Measurements from ENCODE around the gene POC1A. TPM values are rescaled to one million over a fixed set of nuclear protein-coding genes. Genes with fewer than 3 reads are reported as not detected.
"Not testable (repeated sequence)": the region's sequence is repeated elsewhere in the genome, so short reads cannot be mapped to it uniquely, and the experiment has no call there.

POC1A gene
- total RNA-seq, 1 donor from 2014 or later: 24.1 TPM

- Mint-ChIP-seq H3K4me1 (peaks cover 7% of the 10 kb centered on the region), H3K4me3 (no peak overlapping the region), H3K27ac (no peak overlapping the region), H3K27me3 (peaks cover 6% of the 10 kb centered on the region), H3K36me3 (ENCODE audit: low read depth) (peaks cover 12% of the 10 kb centered on the region), H3K9me3 (no peaks in the 10 kb centered on the region)
- intact Hi-C loops (cut with micrococcal nuclease): no loop called here
- DNase-seq: no peak
Measured at GRCh38 chr3:52044869-52045619, 109.2 kb downstream of the POC1A start.

GRCh38 chr3:52043750-52044149, 110.5 kb downstream of the POC1A start:
- DNase-seq: no peak
- Mint-ChIP-seq H3K4me3 (no peak overlapping the region), H3K9me3 (no peaks in the 10 kb centered on the region), H3K4me1 (peaks cover 2% of the 10 kb centered on the region), H3K27me3 (peaks cover 6% of the 10 kb centered on the region), H3K27ac (no peak overlapping the region), H3K36me3 (ENCODE audit: low read depth) (peaks cover 2% of the 10 kb centered on the region)
- intact Hi-C loops (cut with micrococcal nuclease): no loop called here

- H3K27me3 Mint-ChIP-seq; intact Hi-C loops (cut with micrococcal nuclease); H3K4me1 Mint-ChIP-seq; DNase-seq; H3K36me3 Mint-ChIP-seq (ENCODE audit: low read depth); H3K4me3 Mint-ChIP-seq; H3K9me3 Mint-ChIP-seq; H3K27ac Mint-ChIP-seq: not testable (repeated sequence)
Measured at GRCh38 chr3:52043039-52043438, 111.2 kb downstream of the POC1A start.

GRCh38 chr3:52041118-52041731, 113.0 kb downstream of the POC1A start:
- Mint-ChIP-seq H3K27me3 (peaks cover 6% of the 10 kb centered on the region), H3K4me3 (no peak overlapping the region), H3K27ac (no peak overlapping the region), H3K4me1 (peaks cover 2% of the 10 kb centered on the region), H3K36me3 (ENCODE audit: low read depth) (no peaks in the 10 kb centered on the region), H3K9me3 (no peaks in the 10 kb centered on the region)
- intact Hi-C loops (cut with micrococcal nuclease): no loop called here
- DNase-seq: no peak

- H3K36me3 Mint-ChIP-seq (ENCODE audit: low read depth): no peaks in the 10 kb centered on the region
- no peak for DNase-seq
- no peaks in the 10 kb centered on the region for H3K9me3 Mint-ChIP-seq
- H3K4me3 Mint-ChIP-seq: no peak overlapping the region
- H3K4me1 Mint-ChIP-seq: peaks cover 2% of the 10 kb centered on the region
- intact Hi-C loops (cut with micrococcal nuclease): no loop called here
- H3K27me3 Mint-ChIP-seq: peaks cover 6% of the 10 kb centered on the region
- no peak overlapping the region for H3K27ac Mint-ChIP-seq
Measured at GRCh38 chr3:52040600-52040999, 113.6 kb downstream of the POC1A start.

- intact Hi-C loops (cut with micrococcal nuclease): no loop called here
- Mint-ChIP-seq H3K4me1 (peaks cover 2% of the 10 kb centered on the region), H3K36me3 (ENCODE audit: low read depth) (no peaks in the 10 kb centered on the region)
Measured at GRCh38 chr3:52039846-52040245, 114.4 kb downstream of the POC1A start.

GRCh38 chr3:52039426-52039825, 114.8 kb downstream of the POC1A start:
- Mint-ChIP-seq H3K9me3 (no peaks in the 10 kb centered on the region), H3K27me3 (peaks cover 6% of the 10 kb centered on the region), H3K36me3 (ENCODE audit: low read depth) (no peaks in the 10 kb centered on the region), H3K4me3 (no peak overlapping the region), H3K4me1 (peaks cover 2% of the 10 kb centered on the region), H3K27ac (no peak overlapping the region)
- intact Hi-C loops (cut with micrococcal nuclease): no loop called here
- no peak for DNase-seq

More at GRCh38 chr3:52039846-52040245, 114.4 kb downstream of the POC1A start:
- DNase-seq: no peak
- Mint-ChIP-seq H3K4me3 (no peak overlapping the region), H3K27ac (no peak overlapping the region), H3K27me3 (peaks cover 6% of the 10 kb centered on the region), H3K9me3 (no peaks in the 10 kb centered on the region)

- Mint-ChIP-seq H3K36me3 (ENCODE audit: low read depth) (no peaks in the 10 kb centered on the region), H3K27me3 (peaks cover 6% of the 10 kb centered on the region), H3K4me3 (no peak overlapping the region), H3K4me1 (peaks cover 2% of the 10 kb centered on the region), H3K9me3 (no peaks in the 10 kb centered on the region), H3K27ac (no peak overlapping the region)
- DNase-seq: no peak
- intact Hi-C loops (cut with micrococcal nuclease): no loop called here
Measured at GRCh38 chr3:52038227-52038626, 116.0 kb downstream of the POC1A start.

- Mint-ChIP-seq H3K4me1 (peaks cover 2% of the 10 kb centered on the region), H3K4me3 (no peak overlapping the region), H3K27ac (no peak overlapping the region), H3K9me3 (no peaks in the 10 kb centered on the region), H3K27me3 (peaks cover 5% of the 10 kb centered on the region), H3K36me3 (ENCODE audit: low read depth) (no peaks in the 10 kb centered on the region)
- intact Hi-C loops (cut with micrococcal nuclease): no loop called here
- no peak for DNase-seq
Measured at GRCh38 chr3:52037291-52037690, 116.9 kb downstream of the POC1A start.

GRCh38 chr3:52036829-52037228, 117.4 kb downstream of the POC1A start:
- Mint-ChIP-seq H3K9me3 (no peaks in the 10 kb centered on the region), H3K27ac (no peak overlapping the region), H3K27me3 (peaks cover 2% of the 10 kb centered on the region), H3K4me1 (no peaks in the 10 kb centered on the region), H3K36me3 (ENCODE audit: low read depth) (no peaks in the 10 kb centered on the region), H3K4me3 (no peak overlapping the region)
- DNase-seq: peak; percentile 66
- intact Hi-C loops (cut with micrococcal nuclease): no loop called here

GRCh38 chr3:52036222-52036694, 118.0 kb downstream of the POC1A start:
- no peak overlapping the region for H3K4me3 Mint-ChIP-seq
- no peak overlapping the region for H3K27ac Mint-ChIP-seq
- H3K36me3 Mint-ChIP-seq (ENCODE audit: low read depth): no peaks in the 10 kb centered on the region
- H3K27me3 Mint-ChIP-seq: no peaks in the 10 kb centered on the region
- H3K4me1 Mint-ChIP-seq: no peaks in the 10 kb centered on the region
- DNase-seq: no peak
- intact Hi-C loops (cut with micrococcal nuclease): no loop called here
- no peaks in the 10 kb centered on the region for H3K9me3 Mint-ChIP-seq

GRCh38 chr3:52034651-52035050, 119.6 kb downstream of the POC1A start:
- DNase-seq: no peak
- intact Hi-C loops (cut with micrococcal nuclease): no loop called here
- no peak overlapping the region for H3K4me3 Mint-ChIP-seq
- H3K36me3 Mint-ChIP-seq (ENCODE audit: low read depth): no peaks in the 10 kb centered on the region
- H3K4me1 Mint-ChIP-seq: no peaks in the 10 kb centered on the region
- no peak overlapping the region for H3K27ac Mint-ChIP-seq
- no peaks in the 10 kb centered on the region for H3K9me3 Mint-ChIP-seq
- H3K27me3 Mint-ChIP-seq: no peaks in the 10 kb centered on the region

- Mint-ChIP-seq H3K27me3 (no peaks in the 10 kb centered on the region), H3K4me3 (no peak overlapping the region), H3K36me3 (ENCODE audit: low read depth) (no peaks in the 10 kb centered on the region), H3K27ac (no peak overlapping the region), H3K4me1 (no peaks in the 10 kb centered on the region), H3K9me3 (no peaks in the 10 kb centered on the region)
- no peak for DNase-seq
- intact Hi-C loops (cut with micrococcal nuclease): no loop called here
Measured at GRCh38 chr3:52034212-52034611, 120.0 kb downstream of the POC1A start.

GRCh38 chr3:52033748-52034147, 120.5 kb downstream of the POC1A start:
- H3K9me3 Mint-ChIP-seq; DNase-seq; H3K4me1 Mint-ChIP-seq; intact Hi-C loops (cut with micrococcal nuclease); H3K27ac Mint-ChIP-seq; H3K36me3 Mint-ChIP-seq (ENCODE audit: low read depth); H3K4me3 Mint-ChIP-seq; H3K27me3 Mint-ChIP-seq: not testable (repeated sequence)
